Endothelial cell of umbilical vein (primary cell): Measurements from ENCODE around the gene MME. TPM values are rescaled to one million over a fixed set of nuclear protein-coding genes. Genes with fewer than 3 reads are reported as not detected.

Experiments
- BruUV-seq: library from RNA; stranded (reverse); fragments of 400-500 nt; replicated peaks from 2 replicates; lab custom pipeline; 2021; lab: Mats Ljungman, UMichigan
- CTCF ChIA-PET: fragments of 300-600, 350-600 bp; sonication (Branson Sonifier 250); formaldehyde crosslinking; loops from one replicate; lab custom pipeline; 2021; ENCODE audit warnings: antibody characterized with exemption, inconsistent platforms; lab: Charles Lee
- POLR2A ChIA-PET: fragments of 300-600, 350-600 bp; sonication (Branson Sonifier 250); formaldehyde crosslinking; loops from one replicate; lab custom pipeline; 2021; ENCODE audit warnings: antibody characterized with exemption, inconsistent platforms; lab: Charles Lee
- DNase-seq: peaks from one replicate; pipeline ENCODE4 v3.0.0-alpha.2; 2011; ENCODE audit warnings: low read depth, low spot score
- FAIRE-seq: peaks from 2 replicates; lab custom pipeline; 2011; peaks lifted over from hg19 to GRCh38; lab: Jason Lieb, UNC
- H2AFZ ChIP-seq: 2 replicates; pipeline ENCODE4 v1.6.0; 2012; ENCODE audit warnings: low read depth, low read length, control low read depth, inconsistent platforms
- H3K27ac ChIP-seq: 2 replicates; pipeline ENCODE4 v1.5.1; 2011; ENCODE audit warnings: low read depth, mild to moderate bottlenecking, control low read depth, low read length, moderate library complexity; ENCODE audit not compliant: insufficient read depth
- H3K27me3 ChIP-seq, 2 experiments: 2 replicates each; pipeline versions ENCODE4 v1.6.0 to v1.6.1; 2011; ENCODE audit warnings: low read length in 2 of 2, mixed read lengths in 1 of 2; ENCODE audit not compliant: control insufficient read depth in 2 of 2, insufficient read depth in 2 of 2
- H3K36me3 ChIP-seq, 2 experiments: 2 replicates in 1 of 2; 3 replicates in 1 of 2; pipeline ENCODE4 v1.5.1; 2011; ENCODE audit warnings: low read length in 2 of 2, mild to moderate bottlenecking in 1 of 2, moderate library complexity in 1 of 2; ENCODE audit not compliant: control insufficient read depth in 2 of 2, insufficient read depth in 2 of 2; ENCODE audit errors: extremely low read depth in 1 of 2
- H3K4me1 ChIP-seq: 3 replicates; pipeline ENCODE4 v1.5.1; 2011; ENCODE audit warnings: mild to moderate bottlenecking, low read length; ENCODE audit not compliant: control insufficient read depth, insufficient read depth; ENCODE audit errors: extremely low read depth
- H3K4me2 ChIP-seq: 2 replicates; pipeline ENCODE4 v1.6.1; 2011; ENCODE audit warnings: low read length, control low read depth, mixed read lengths; ENCODE audit not compliant: insufficient read depth
- H3K4me3 ChIP-seq, 3 experiments: fragments of 200-600 bp in 1 of 3; sonication (generic), shearing (Covaris generic) in 1 of 3; replicated peaks in 1 of 3; 2 replicates each; pipeline ENCODE4 v1.5.1; 2011 to 2016; ENCODE audit warnings: control low read depth in 3 of 3, low read length in 3 of 3, mild to moderate bottlenecking in 2 of 3, inconsistent platforms in 1 of 3, low read depth in 1 of 3, moderate library complexity in 1 of 3; ENCODE audit not compliant: insufficient read depth in 1 of 3
- H3K79me2 ChIP-seq: 2 replicates; pipeline ENCODE4 v1.6.0; 2012; ENCODE audit warnings: low read length, inconsistent platforms; ENCODE audit not compliant: control insufficient read depth, insufficient read depth
- H3K9ac ChIP-seq: replicated peaks from 2 replicates; pipeline ENCODE3; 2011; ENCODE audit warnings: low read length, control low read depth; ENCODE audit not compliant: insufficient read depth; ENCODE audit errors: extremely low read depth
- H3K9me1 ChIP-seq: replicated peaks from 3 replicates; pipeline ENCODE4 v1.6.0; 2011; ENCODE audit warnings: mild to moderate bottlenecking, low read length; ENCODE audit not compliant: control insufficient read depth, insufficient read depth; ENCODE audit errors: extremely low read depth
- H3K9me3 ChIP-seq: replicated peaks from 2 replicates; pipeline ENCODE4 v1.5.1; 2012; ENCODE audit warnings: low read length, inconsistent platforms; ENCODE audit not compliant: control insufficient read depth, insufficient read depth
- H4K20me1 ChIP-seq: replicated peaks from 2 replicates; pipeline ENCODE3; 2011; ENCODE audit warnings: mild to moderate bottlenecking, low read length; ENCODE audit not compliant: control insufficient read depth, insufficient read depth; ENCODE audit errors: extremely low read depth
- EZH2 ChIP-seq: IDR thresholded peaks from 2 replicates; pipeline ENCODE4 v1.6.1; 2012; ENCODE audit warnings: borderline replicate concordance, low read depth, mild to moderate bottlenecking, moderate library complexity, low read length, inconsistent platforms; ENCODE audit not compliant: severe bottlenecking
- FOS ChIP-seq: IDR thresholded peaks from 2 replicates; pipeline ENCODE4 v1.6.1; 2011; ENCODE audit warnings: mild to moderate bottlenecking, low read length, moderate library complexity, borderline replicate concordance; ENCODE audit not compliant: insufficient read depth
- GATA2 ChIP-seq: IDR thresholded peaks from 2 replicates; pipeline ENCODE4 v1.7.0; 2011; ENCODE audit warnings: low read depth, mild to moderate bottlenecking, moderate library complexity, mixed read lengths, low read length; ENCODE audit not compliant: insufficient read length, insufficient read depth
- JUN ChIP-seq: IDR thresholded peaks from 2 replicates; pipeline ENCODE4 v1.6.1; 2011; ENCODE audit warnings: borderline replicate concordance, low read depth; ENCODE audit not compliant: insufficient read length, insufficient read depth
- MYC ChIP-seq: IDR thresholded peaks from one replicate; pipeline ENCODE4 v1.6.1; 2011; ENCODE audit warnings: mild to moderate bottlenecking, low read depth, low read length
- POLR2A ChIP-seq: IDR thresholded peaks from 2 replicates; pipeline ENCODE4 v1.6.1; 2012; ENCODE audit warnings: low read depth, mild to moderate bottlenecking, control low read depth, low read length
- POLR2AphosphoS5 ChIP-seq: IDR thresholded peaks from 2 replicates; pipeline ENCODE4 v1.6.1; 2012; ENCODE audit warnings: low read depth, mild to moderate bottlenecking, control low read depth, low read length, moderate library complexity; ENCODE audit not compliant: insufficient read depth
- dilution Hi-C: fragments of 300-500 bp; cut with MboI; formaldehyde crosslinking; loops from one replicate; pipeline ENCODE4 v1.15.0; 2019; ENCODE audit warnings: low sequenced_read_pairs; ENCODE audit not compliant: extremely low pct_ligation_motif_present
- intact Hi-C: fragments of 100-400 bp; cut with micrococcal nuclease; formaldehyde crosslinking; loops from one replicate; pipeline ENCODE4 v1.10.0; 2022
- polyA plus RNA-seq, 4 experiments: library from polyadenylated mRNA; depleted of rRNA in 3 of 4; stranded (reverse) in 3 of 4; unstranded in 1 of 4; fragments of >200 nt; gene quantifications; 2 replicates each; pipeline versions ENCODE4 v1.2.1 to v1.2.3, GENCODE V29; 2011 to 2012; ENCODE audit warnings: missing spikeins in 1 of 4
- total RNA-seq: library from RNA; stranded (reverse); gene quantifications from 2 replicates; pipeline ENCODE4 v1.2.3, GENCODE V29; 2021
- TF ChIP-seq, protein P1 (sequence below), 2 donors: IDR thresholded peaks; 1 replicate in 1 of 2; 2 replicates in 1 of 2; pipeline ENCODE4 v1.5.1; 2011; ENCODE audit warnings: low read length in 2 of 2, mild to moderate bottlenecking in 2 of 2, moderate library complexity in 2 of 2, control low read depth in 1 of 2, inconsistent platforms in 1 of 2, low read depth in 1 of 2; ENCODE audit not compliant: insufficient read depth in 1 of 2; ENCODE audit errors: extremely low read depth in 1 of 2
- TF ChIP-seq, protein P2 (sequence below): IDR thresholded peaks from 2 replicates; pipeline ENCODE4 v1.6.1; 2011; ENCODE audit not compliant: insufficient read depth, insufficient read length

MME gene
- total and polyA plus RNA-seq, 2 donors (not counting 3 experiments of a cell fraction or from before 2014, with no cell fraction given), result 6.0 to 10.5 TPM

DNA sequence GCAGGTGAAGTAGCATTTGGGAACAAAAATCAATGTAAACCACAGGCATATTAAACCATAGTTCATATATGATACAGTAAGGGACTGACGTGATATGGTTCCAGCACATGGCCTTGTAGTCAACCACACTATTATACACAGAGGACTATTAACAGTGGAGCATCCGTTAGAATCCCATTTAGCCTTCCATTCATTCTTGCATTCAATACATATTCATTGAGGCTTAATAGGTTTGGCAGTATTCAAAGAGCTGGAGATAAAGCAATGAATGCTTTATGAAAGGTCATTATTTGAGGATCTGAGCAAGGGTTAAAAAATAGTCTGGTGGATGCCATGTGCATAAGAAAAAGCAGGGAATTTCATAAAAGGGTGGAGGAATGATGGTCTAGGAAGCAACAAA, 89.1 kb downstream of the MME start:
- H3K9me1 ChIP-seq, result no peaks in the 10 kb centered on the region
- no peak overlapping the region for H3K4me2 ChIP-seq
- intact Hi-C loops (no loop called here), dilution Hi-C loops (no loop called here)
- no peak overlapping the region for H2AFZ ChIP-seq
- H3K79me2 ChIP-seq, result no peaks in the 10 kb centered on the region
- H3K27me3 ChIP-seq, result no peaks in the 10 kb centered on the region
- no peak overlapping the region for H3K27ac ChIP-seq
- DNase-seq (no peak), FAIRE-seq (no peak)
- H3K9me3 ChIP-seq, result no peaks in the 10 kb centered on the region
- CTCF ChIA-PET, result no interaction called here
- no peak for TF ChIP-seq EZH2
- no peak for TF ChIP-seq MYC
- TF ChIP-seq POLR2AphosphoS5, result no peak
- TF ChIP-seq JUN, result no peak
- TF ChIP-seq GATA2, result no peak
- no peak overlapping the region for H3K4me3 ChIP-seq
- no peaks in the 10 kb centered on the region for H4K20me1 ChIP-seq
- BruUV-seq, result no TSS peak
- no peaks in the 10 kb centered on the region for H3K4me1 ChIP-seq
- H3K9ac ChIP-seq, result no peak overlapping the region
- POLR2A ChIA-PET, result no interaction called here
- H3K36me3 ChIP-seq, result no peaks in the 10 kb centered on the region

DNA sequence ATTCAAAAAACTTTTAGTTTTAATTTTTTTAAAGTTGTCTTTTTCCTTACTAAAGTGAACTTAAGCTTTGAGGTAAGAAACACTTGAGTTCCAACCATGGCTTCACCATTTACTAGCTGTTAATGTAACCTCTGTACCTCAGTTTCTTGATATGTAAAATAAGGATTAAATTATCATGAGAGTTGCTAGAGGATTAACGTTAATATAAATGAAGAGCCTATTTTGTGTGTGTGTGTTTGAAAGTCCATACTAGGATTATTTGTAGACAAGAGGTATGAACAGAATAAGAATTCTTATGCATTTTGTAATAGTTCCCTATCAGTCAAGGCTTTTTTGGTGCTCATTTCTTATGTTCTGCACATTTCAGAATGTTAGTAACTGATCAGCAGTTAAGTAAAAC, 93.7 kb downstream of the MME start:
- Histone ChIP-seq H3K4me1 (no peaks in the 10 kb centered on the region), H3K27me3 (no peaks in the 10 kb centered on the region), H3K4me3 (no peak overlapping the region), H4K20me1 (no peaks in the 10 kb centered on the region), H3K36me3 (no peaks in the 10 kb centered on the region), H3K79me2 (no peaks in the 10 kb centered on the region), H3K9me3 (no peaks in the 10 kb centered on the region), H3K9ac (no peak overlapping the region), H2AFZ (no peak overlapping the region), H3K4me2 (no peak overlapping the region), H3K27ac (no peak overlapping the region), H3K9me1 (no peaks in the 10 kb centered on the region)
- DNase-seq (no peak), FAIRE-seq (no peak)
- intact Hi-C loops, result no loop called here
- BruUV-seq, result no TSS peak
- POLR2A ChIA-PET, result interaction anchor here (0.6 kb wide), 1 partner anchor 166 kb away, joined by 3 read pairs; no protein-coding TSS in a partner anchor
- CTCF ChIA-PET, result interaction anchor here (1.0 kb wide), 1 partner anchor 529 kb away, joined by 3 read pairs; no protein-coding TSS in a partner anchor
- dilution Hi-C loops, result no loop called here
- TF ChIP-seq FOS (no peak), MYC (no peak), POLR2AphosphoS5 (no peak), JUN (no peak), GATA2 (no peak), POLR2A (no peak), EZH2 (no peak)
- TF ChIP-seq, protein P1, sequence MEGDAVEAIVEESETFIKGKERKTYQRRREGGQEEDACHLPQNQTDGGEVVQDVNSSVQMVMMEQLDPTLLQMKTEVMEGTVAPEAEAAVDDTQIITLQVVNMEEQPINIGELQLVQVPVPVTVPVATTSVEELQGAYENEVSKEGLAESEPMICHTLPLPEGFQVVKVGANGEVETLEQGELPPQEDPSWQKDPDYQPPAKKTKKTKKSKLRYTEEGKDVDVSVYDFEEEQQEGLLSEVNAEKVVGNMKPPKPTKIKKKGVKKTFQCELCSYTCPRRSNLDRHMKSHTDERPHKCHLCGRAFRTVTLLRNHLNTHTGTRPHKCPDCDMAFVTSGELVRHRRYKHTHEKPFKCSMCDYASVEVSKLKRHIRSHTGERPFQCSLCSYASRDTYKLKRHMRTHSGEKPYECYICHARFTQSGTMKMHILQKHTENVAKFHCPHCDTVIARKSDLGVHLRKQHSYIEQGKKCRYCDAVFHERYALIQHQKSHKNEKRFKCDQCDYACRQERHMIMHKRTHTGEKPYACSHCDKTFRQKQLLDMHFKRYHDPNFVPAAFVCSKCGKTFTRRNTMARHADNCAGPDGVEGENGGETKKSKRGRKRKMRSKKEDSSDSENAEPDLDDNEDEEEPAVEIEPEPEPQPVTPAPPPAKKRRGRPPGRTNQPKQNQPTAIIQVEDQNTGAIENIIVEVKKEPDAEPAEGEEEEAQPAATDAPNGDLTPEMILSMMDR (IDR thresholded peaks at IDR 0.05; ENCODE audit: extremely low read depth in 1 of 2, insufficient read depth in 1 of 2, low read depth in 1 of 2, low read length in 2 of 2), result no peak
- TF ChIP-seq, protein P2, sequence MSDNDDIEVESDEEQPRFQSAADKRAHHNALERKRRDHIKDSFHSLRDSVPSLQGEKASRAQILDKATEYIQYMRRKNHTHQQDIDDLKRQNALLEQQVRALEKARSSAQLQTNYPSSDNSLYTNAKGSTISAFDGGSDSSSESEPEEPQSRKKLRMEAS, result no peak
